HL-60 (cell line): ENCODE measurements around the gene SVIL.

Experiments
- CTCF ChIP-seq: IDR thresholded peaks from one replicate; pipeline ENCODE4 v1.5.1; 2011; ENCODE audit warnings: low read length, control low read depth, inconsistent platforms; ENCODE audit not compliant: insufficient read depth
- POLR2AphosphoS5 ChIP-seq: IDR thresholded peaks from 2 replicates; pipeline ENCODE4 v1.6.1; 2012; ENCODE audit warnings: low read depth

- TF ChIP-seq POLR2AphosphoS5 (no peak), CTCF (no peak)
Observed at GRCh38 chr10:29532256-29532878, 102.4 kb downstream of the SVIL start.
